ENCODE data around the gene BBS10.
A peak's percentile ranks its signal among the peaks of the same experiment; 100 is the strongest.
"Not testable (repeated sequence)": the region's sequence is repeated elsewhere in the genome, so short reads cannot be mapped to it uniquely, and the experiment has no call there.

The BBS10 gene

GRCh38 chr12:76348079-76348901 is at the start of gene BBS10:
Gene BBS10 (minus strand): TSS chr12:76348415. CDS start chr12:76348358, 57 bp downstream.
- FAIRE-seq (peak; percentile 7), DNase-seq (ENCODE audit: low spot score) (peak; percentile 83)

- FAIRE-seq (no peak), DNase-seq (ENCODE audit: low spot score) (no peak)
These were observed 43.2 kb upstream of the BBS10 start for GRCh38 chr12:76391461-76391860.

- FAIRE-seq: no peak
- no peak for DNase-seq (ENCODE audit: low spot score)
These were observed 39.4 kb upstream of the BBS10 start for GRCh38 chr12:76387614-76388013.

GRCh38 chr12:76384560-76384959 is 36.3 kb upstream of the BBS10 start:
- no peak for FAIRE-seq
- DNase-seq (ENCODE audit: low spot score): no peak

- FAIRE-seq (no peak), DNase-seq (ENCODE audit: low spot score) (no peak)
These were observed 35.8 kb upstream of the BBS10 start for GRCh38 chr12:76383988-76384387.

- DNase-seq (ENCODE audit: low spot score): no peak
- no peak for FAIRE-seq
These were observed 31.0 kb upstream of the BBS10 start for GRCh38 chr12:76379261-76379660.

- DNase-seq (ENCODE audit: low spot score); FAIRE-seq: not testable (repeated sequence)
These were observed 28.7 kb upstream of the BBS10 start for GRCh38 chr12:76376876-76377275.

- FAIRE-seq: no peak
- DNase-seq (ENCODE audit: low spot score): peak; percentile 33
These were observed 27.7 kb upstream of the BBS10 start for GRCh38 chr12:76375939-76376338.

- no peak for FAIRE-seq
- DNase-seq (ENCODE audit: low spot score): peak; percentile 54
These were observed 27.3 kb upstream of the BBS10 start for GRCh38 chr12:76375470-76375869.

GRCh38 chr12:76374386-76375020 is 26.3 kb upstream of the BBS10 start:
- DNase-seq (ENCODE audit: low spot score): peak; percentile 82
- FAIRE-seq: peak; percentile 98

- DNase-seq (ENCODE audit: low spot score) (no peak), FAIRE-seq (no peak)
These were observed 20.0 kb upstream of the BBS10 start for GRCh38 chr12:76368230-76368629.

- DNase-seq (ENCODE audit: low spot score) (no peak), FAIRE-seq (no peak)
These were observed 17.9 kb upstream of the BBS10 start for GRCh38 chr12:76366163-76366562.

GRCh38 chr12:76364131-76364530 is 15.9 kb upstream of the BBS10 start:
- not testable (repeated sequence) for DNase-seq (ENCODE audit: low spot score); FAIRE-seq

- no peak for DNase-seq (ENCODE audit: low spot score)
- FAIRE-seq: no peak
These were observed 12.1 kb upstream of the BBS10 start for GRCh38 chr12:76360316-76360715.

GRCh38 chr12:76356071-76356470 is 7.9 kb upstream of the BBS10 start:
- FAIRE-seq (no peak), DNase-seq (ENCODE audit: low spot score) (no peak)

GRCh38 chr12:76346798-76347420 is 1.3 kb downstream of the BBS10 start:
- DNase-seq (ENCODE audit: low spot score) (peak; percentile 76), FAIRE-seq (peak; percentile 82)

GRCh38 chr12:76346236-76346635 is 2.0 kb downstream of the BBS10 start:
- no peak for FAIRE-seq

GRCh38 chr12:76345569-76345968 is 2.6 kb downstream of the BBS10 start:
- no peak for DNase-seq (ENCODE audit: low spot score)
- no peak for FAIRE-seq

More at GRCh38 chr12:76346236-76346635, 2.0 kb downstream of the BBS10 start:
- no peak for DNase-seq (ENCODE audit: low spot score)

- FAIRE-seq (no peak), DNase-seq (ENCODE audit: low spot score) (peak; percentile 16)
These were observed 6.7 kb downstream of the BBS10 start for GRCh38 chr12:76341436-76342030.

GRCh38 chr12:76340680-76341435 is 7.4 kb downstream of the BBS10 start:
- FAIRE-seq (no peak), DNase-seq (ENCODE audit: low spot score) (no peak)

- DNase-seq (ENCODE audit: low spot score): no peak
- no peak for FAIRE-seq
These were observed 10.6 kb downstream of the BBS10 start for GRCh38 chr12:76337583-76337982.

Data from RCC 7860 (cell line).